Measurements from ENCODE around the gene SNRNP25. TPM values are rescaled to one million over a fixed set of nuclear protein-coding genes. Genes with fewer than 3 reads are reported as not detected.

SNRNP25 gene
- total RNA-seq, 2 donors from 2014 or later = 22.9 to 40.8 TPM

GRCh38 chr16:56231-56927, 2.8 kb downstream of the SNRNP25 start:
- no peak overlapping the region for H3K27ac ChIP-seq
- H3K36me3 ChIP-seq = peaks cover 0 to 32% of the 10 kb centered on the region in 2 donors
- no peaks in the 10 kb centered on the region for H3K9me3 ChIP-seq
- no peaks in the 10 kb centered on the region for H3K4me1 ChIP-seq (replicated peaks)
- TF ChIP-seq CTCF (IDR thresholded peaks at IDR 0.05) (no peak), POLR2A (IDR thresholded peaks at IDR 0.05) (no peak), POLR2AphosphoS5 (IDR thresholded peaks at IDR 0.05) (no peak)
- intact Hi-C loops (cut with DNase I) = no loop called here
- DNase-seq (ENCODE audit: low spot score) = no peak
- no peaks in the 10 kb centered on the region for H3K27me3 ChIP-seq (replicated peaks; ENCODE audit: insufficient read depth)
- 91% methylated on average over 17 of the region's 17 CpGs for WGBS
- no peak overlapping the region for H3K4me3 ChIP-seq

GRCh38 chr16:57711-58110, 4.1 kb downstream of the SNRNP25 start:
- no peak for DNase-seq (ENCODE audit: low spot score)
- no peak overlapping the region for H3K4me3 ChIP-seq
- intact Hi-C loops (cut with DNase I) = no loop called here
- peaks cover 0 to 43% of the 10 kb centered on the region in 2 donors for H3K36me3 ChIP-seq
- no peak overlapping the region for H3K27ac ChIP-seq
- H3K27me3 ChIP-seq (replicated peaks; ENCODE audit: insufficient read depth) = no peaks in the 10 kb centered on the region
- H3K9me3 ChIP-seq = no peaks in the 10 kb centered on the region
- 56% methylated on average over 8 of the region's 8 CpGs for WGBS
- no peaks in the 10 kb centered on the region for H3K4me1 ChIP-seq (replicated peaks)
- no peak for TF ChIP-seq POLR2A (IDR thresholded peaks at IDR 0.05)
- TF ChIP-seq POLR2AphosphoS5 (IDR thresholded peaks at IDR 0.05) = no peak
- no peak for TF ChIP-seq CTCF (IDR thresholded peaks at IDR 0.05)

- DNase-seq (ENCODE audit: low spot score) = no peak
- H3K4me1 ChIP-seq (replicated peaks) = no peaks in the 10 kb centered on the region
- intact Hi-C loops (cut with DNase I) = no loop called here
- no peak overlapping the region for H3K27ac ChIP-seq
- H3K4me3 ChIP-seq = no peak overlapping the region
- TF ChIP-seq POLR2A (IDR thresholded peaks at IDR 0.05) = no peak
- TF ChIP-seq CTCF (IDR thresholded peaks at IDR 0.05) = no peak
- TF ChIP-seq POLR2AphosphoS5 (IDR thresholded peaks at IDR 0.05) = no peak
- no peaks in the 10 kb centered on the region for H3K9me3 ChIP-seq
- no peaks in the 10 kb centered on the region for H3K27me3 ChIP-seq (replicated peaks; ENCODE audit: insufficient read depth)
- peaks cover 4 to 51% of the 10 kb centered on the region in 2 donors for H3K36me3 ChIP-seq
- WGBS = 81% methylated on average over 27 of the region's 29 CpGs
Observed at GRCh38 chr16:58491-59439, 5.1 kb downstream of the SNRNP25 start.

GRCh38 chr16:59440-60059, 5.9 kb downstream of the SNRNP25 start:
- WGBS = 89% methylated on average over 14 of the region's 14 CpGs

More at GRCh38 chr16:59440-60059, 5.9 kb downstream of the SNRNP25 start:
- Histone ChIP-seq H3K4me1 (replicated peaks) (no peaks in the 10 kb centered on the region), H3K9me3 (no peaks in the 10 kb centered on the region), H3K27me3 (replicated peaks; ENCODE audit: insufficient read depth) (no peaks in the 10 kb centered on the region), H3K27ac (no peak overlapping the region), H3K36me3 (peaks cover 4 to 55% of the 10 kb centered on the region in 2 donors), H3K4me3 (no peak overlapping the region)
- TF ChIP-seq POLR2A (IDR thresholded peaks at IDR 0.05) = no peak
- TF ChIP-seq CTCF (IDR thresholded peaks at IDR 0.05) = no peak
- TF ChIP-seq POLR2AphosphoS5 (IDR thresholded peaks at IDR 0.05) = no peak
- DNase-seq (ENCODE audit: low spot score) = no peak
- intact Hi-C loops (cut with DNase I) = no loop called here
